HEK293 (cell line): ENCODE results near the gene CTNNBL1.

Experiments
- ATF2 ChIP-seq: fragments of 450-650 bp; formaldehyde crosslinking; IDR thresholded peaks from 2 replicates; pipeline ENCODE4 v1.5.1; 2016; ENCODE audit warnings: missing biosample characterization, missing genetic modification characterization, low read depth
- ELK4 ChIP-seq: IDR thresholded peaks from 2 replicates; pipeline ENCODE4 v1.6.1; 2011; ENCODE audit warnings: mild to moderate bottlenecking, low read depth, low read length, borderline replicate concordance
- FEZF1 ChIP-seq: fragments of 450-650 bp; formaldehyde crosslinking; IDR thresholded peaks from 2 replicates; pipeline ENCODE4 v1.5.1; 2016; ENCODE audit warnings: missing biosample characterization, missing genetic modification characterization
- GLIS1 ChIP-seq: fragments of 450-650 bp; formaldehyde crosslinking; IDR thresholded peaks from 2 replicates; pipeline ENCODE4 v1.5.1; 2016; ENCODE audit warnings: missing biosample characterization, missing genetic modification characterization
- GLIS2 ChIP-seq: fragments of 450-650 bp; formaldehyde crosslinking; IDR thresholded peaks from 2 replicates; pipeline ENCODE4 v1.5.1; 2016; ENCODE audit warnings: missing biosample characterization, missing genetic modification characterization
- PRDM10 ChIP-seq: fragments of 450-650 bp; formaldehyde crosslinking; IDR thresholded peaks from 2 replicates; pipeline ENCODE4 v1.5.1; 2016; ENCODE audit warnings: missing biosample characterization, missing genetic modification characterization
- SALL2 ChIP-seq: fragments of 450-650 bp; formaldehyde crosslinking; IDR thresholded peaks from 2 replicates; pipeline ENCODE4 v1.5.0; 2017; ENCODE audit warnings: missing biosample characterization, mild to moderate bottlenecking, missing genetic modification characterization, borderline replicate concordance
- ZBTB17 ChIP-seq: fragments of 450-650 bp; formaldehyde crosslinking; IDR thresholded peaks from 2 replicates; pipeline ENCODE4 v1.5.1; 2016; ENCODE audit warnings: missing biosample characterization, missing genetic modification characterization
- ZBTB7A ChIP-seq: fragments of 450-650 bp; formaldehyde crosslinking; IDR thresholded peaks from 2 replicates; pipeline ENCODE4 v1.5.1; 2016; ENCODE audit warnings: low read depth, missing biosample characterization, missing genetic modification characterization
- ZEB2 ChIP-seq: fragments of 450-650 bp; formaldehyde crosslinking; IDR thresholded peaks from 2 replicates; pipeline ENCODE4 v1.5.1; 2016; ENCODE audit warnings: missing biosample characterization, missing genetic modification characterization
- ZNF121 ChIP-seq: fragments of 450-650 bp; formaldehyde crosslinking; IDR thresholded peaks from 2 replicates; pipeline ENCODE4 v1.5.1; 2016; ENCODE audit warnings: missing biosample characterization, missing genetic modification characterization
- ZNF140 ChIP-seq: fragments of 450-650 bp; formaldehyde crosslinking; IDR thresholded peaks from 2 replicates; pipeline ENCODE4 v1.5.1; 2016; ENCODE audit warnings: missing biosample characterization, missing genetic modification characterization
- ZNF169 ChIP-seq: fragments of 450-650 bp; formaldehyde crosslinking; IDR thresholded peaks from 2 replicates; pipeline ENCODE4 v1.5.1; 2016; ENCODE audit warnings: missing biosample characterization, missing genetic modification characterization
- ZNF174 ChIP-seq: fragments of 450-650 bp; formaldehyde crosslinking; IDR thresholded peaks from 2 replicates; pipeline ENCODE4 v1.5.0; 2017; ENCODE audit warnings: missing biosample characterization, mild to moderate bottlenecking, missing genetic modification characterization
- ZNF19 ChIP-seq: fragments of 450-650 bp; formaldehyde crosslinking; IDR thresholded peaks from 2 replicates; pipeline ENCODE4; 2016; ENCODE audit warnings: missing biosample characterization, missing genetic modification characterization, low read depth
- ZNF23 ChIP-seq: fragments of 450-650 bp; formaldehyde crosslinking; IDR thresholded peaks from 2 replicates; pipeline ENCODE4 v1.5.1; 2016; ENCODE audit warnings: missing biosample characterization, missing genetic modification characterization, borderline replicate concordance
- ZNF335 ChIP-seq: fragments of 450-650 bp; formaldehyde crosslinking; conservative IDR thresholded peaks from 2 replicates; pipeline ENCODE4 v1.5.1; 2016; ENCODE audit warnings: missing biosample characterization, missing genetic modification characterization
- ZNF513 ChIP-seq: fragments of 450-650 bp; IDR thresholded peaks from 2 replicates; pipeline ENCODE4 v1.5.1; 2018; ENCODE audit warnings: missing biosample characterization, missing genetic modification characterization
- ZNF660 ChIP-seq: fragments of 450-650 bp; IDR thresholded peaks from 2 replicates; pipeline ENCODE4 v1.5.1; 2018; ENCODE audit warnings: missing biosample characterization, mild to moderate bottlenecking, missing genetic modification characterization
- ZNF707 ChIP-seq: fragments of 450-650 bp; formaldehyde crosslinking; IDR thresholded peaks from 2 replicates; pipeline ENCODE4 v1.5.1; 2016; ENCODE audit warnings: missing biosample characterization, missing genetic modification characterization
- ZNF76 ChIP-seq: fragments of 450-650 bp; formaldehyde crosslinking; IDR thresholded peaks from 2 replicates; pipeline ENCODE4; 2016; ENCODE audit warnings: low read depth, missing biosample characterization, missing genetic modification characterization, borderline replicate concordance
- ZNF768 ChIP-seq: fragments of 450-650 bp; formaldehyde crosslinking; IDR thresholded peaks from 2 replicates; pipeline ENCODE4 v1.5.1; 2018; ENCODE audit warnings: missing biosample characterization, mild to moderate bottlenecking, missing genetic modification characterization
- ZNF785 ChIP-seq: fragments of 450-650 bp; formaldehyde crosslinking; IDR thresholded peaks from 2 replicates; pipeline ENCODE4 v1.5.1; 2016; ENCODE audit warnings: missing biosample characterization, missing genetic modification characterization
- TF ChIP-seq, protein P1 (sequence below): fragments of 450-650 bp; formaldehyde crosslinking; IDR thresholded peaks from 2 replicates; pipeline ENCODE4 v1.5.1; 2016; ENCODE audit warnings: missing biosample characterization, missing genetic modification characterization

CTNNBL1 gene

GRCh38 chr20:37915800-37916570 is 222.2 kb downstream of the CTNNBL1 start (continued):
- TF ChIP-seq, protein P1, sequence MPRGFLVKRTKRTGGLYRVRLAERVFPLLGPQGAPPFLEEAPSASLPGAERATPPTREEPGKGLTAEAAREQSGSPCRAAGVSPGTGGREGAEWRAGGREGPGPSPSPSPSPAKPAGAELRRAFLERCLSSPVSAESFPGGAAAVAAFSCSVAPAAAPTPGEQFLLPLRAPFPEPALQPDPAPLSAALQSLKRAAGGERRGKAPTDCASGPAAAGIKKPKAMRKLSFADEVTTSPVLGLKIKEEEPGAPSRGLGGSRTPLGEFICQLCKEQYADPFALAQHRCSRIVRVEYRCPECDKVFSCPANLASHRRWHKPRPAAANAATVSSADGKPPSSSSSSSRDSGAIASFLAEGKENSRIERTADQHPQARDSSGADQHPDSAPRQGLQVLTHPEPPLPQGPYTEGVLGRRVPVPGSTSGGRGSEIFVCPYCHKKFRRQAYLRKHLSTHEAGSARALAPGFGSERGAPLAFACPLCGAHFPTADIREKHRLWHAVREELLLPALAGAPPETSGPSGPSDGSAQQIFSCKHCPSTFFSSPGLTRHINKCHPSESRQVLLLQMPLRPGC: no peak
- TF ChIP-seq ATF2 (no peak), ZNF660 (tag by site-specific recombination) (no peak), ZBTB17 (peak; percentile 59; the same call in 1 of the 2 replicates), ZNF513 (no peak), FEZF1 (tag by site-specific recombination) (no peak), ELK4 (no peak), ZNF785 (tag by site-specific recombination) (no peak), ZNF121 (tag by site-specific recombination) (peak; percentile 61; the same call in 1 of the 2 replicates), ZEB2 (tag by site-specific recombination) (no peak), ZNF76 (no peak), ZBTB7A (tag by site-specific recombination) (no peak), ZNF768 (no peak), ZNF169 (tag by site-specific recombination) (no peak), ZNF707 (tag by site-specific recombination) (no peak), ZNF23 (no peak), ZNF19 (no peak), ZNF335 (no peak), GLIS2 (tag by site-specific recombination) (no peak), ZNF174 (tag by site-specific recombination) (no peak), SALL2 (tag by site-specific recombination) (no peak), GLIS1 (tag by site-specific recombination) (no peak), PRDM10 (peak; percentile 13; the same call in 1 of the 2 replicates), ZNF140 (no peak)
